Renal cortical epithelial cell (primary cell): ENCODE measurements around the gene RALGPS1. TPM values are rescaled to one million over a fixed set of nuclear protein-coding genes. Genes with fewer than 3 reads are reported as not detected.

Experiments
- DNase-seq: peaks from one replicate; pipeline ENCODE4 v3.0.0-alpha.2; 2011; ENCODE audit warnings: low read depth
- total RNA-seq: library from RNA; depleted of rRNA; stranded (reverse); fragments of >200 nt; gene quantifications from 2 replicates; pipeline ENCODE4 v1.2.3, GENCODE V29; 2014

Gene RALGPS1
- total RNA-seq, 1 donor from 2014 or later = 5.4 TPM

- no peak for DNase-seq
Measured at GRCh38 chr9:127256324-127256723, 341.7 kb downstream of the RALGPS1 start.

DNA sequence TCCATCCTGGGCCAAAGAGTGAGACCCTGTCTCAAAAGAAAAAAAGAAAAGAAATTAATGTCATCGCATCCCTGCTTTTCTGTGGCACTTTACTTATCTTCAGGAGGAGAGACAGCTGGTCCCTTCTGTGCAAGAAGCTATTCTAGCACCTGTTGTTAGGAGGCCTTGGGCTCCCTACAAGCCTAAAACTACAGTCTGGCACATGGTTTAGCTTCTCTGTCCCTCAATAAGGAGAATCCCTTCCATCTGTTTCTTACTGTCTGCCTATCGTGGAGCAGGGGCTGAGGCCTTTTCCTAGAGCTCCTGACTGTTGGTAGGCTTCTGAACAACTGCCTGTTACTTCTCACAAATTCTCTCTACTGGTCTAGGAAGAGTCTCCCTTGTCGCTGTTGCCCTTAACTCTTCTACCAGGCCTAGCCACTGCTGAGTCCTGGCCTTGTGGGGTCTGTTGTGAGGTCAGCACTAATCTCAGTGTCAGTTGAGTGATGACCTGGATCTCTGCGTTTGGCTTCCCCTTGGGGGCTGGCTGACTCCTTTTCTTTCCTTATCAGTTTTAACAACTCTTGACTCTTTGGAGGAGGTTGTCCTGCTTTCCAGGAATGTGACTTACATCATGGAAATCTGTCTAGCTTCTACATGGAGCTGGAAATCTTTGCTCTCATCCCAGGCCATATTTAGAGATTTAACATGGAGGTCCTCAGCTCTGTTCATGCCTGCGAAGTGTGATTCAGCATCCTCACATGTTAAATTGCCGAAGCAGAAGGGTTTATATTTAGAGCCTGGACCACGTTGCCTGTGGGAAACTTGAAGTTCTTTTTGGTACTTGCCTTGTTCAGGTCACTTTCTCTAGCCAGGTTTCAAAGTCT is 344.3 kb downstream of the RALGPS1 start:
- no peak for DNase-seq

DNA sequence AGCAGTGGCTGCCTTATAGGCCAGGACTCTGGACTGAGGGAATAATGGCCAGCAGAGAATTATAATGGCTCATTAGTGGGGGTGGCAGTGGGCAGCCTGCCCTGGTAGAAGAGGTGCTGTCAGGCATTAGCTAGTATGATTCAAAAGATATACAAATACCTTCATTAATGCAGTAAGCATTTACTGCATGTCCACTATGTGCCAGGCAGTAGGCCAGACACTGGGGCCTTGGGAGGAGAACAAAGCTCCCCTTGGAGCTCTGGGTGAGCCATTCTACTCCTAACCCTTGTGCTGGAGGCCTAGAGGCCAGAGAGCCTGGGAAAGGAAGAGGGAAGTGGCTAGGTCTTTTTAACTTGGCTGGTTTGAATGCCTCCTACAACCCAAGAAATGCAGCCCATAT is 348.0 kb downstream of the RALGPS1 start:
- DNase-seq = peak; percentile 5

DNA sequence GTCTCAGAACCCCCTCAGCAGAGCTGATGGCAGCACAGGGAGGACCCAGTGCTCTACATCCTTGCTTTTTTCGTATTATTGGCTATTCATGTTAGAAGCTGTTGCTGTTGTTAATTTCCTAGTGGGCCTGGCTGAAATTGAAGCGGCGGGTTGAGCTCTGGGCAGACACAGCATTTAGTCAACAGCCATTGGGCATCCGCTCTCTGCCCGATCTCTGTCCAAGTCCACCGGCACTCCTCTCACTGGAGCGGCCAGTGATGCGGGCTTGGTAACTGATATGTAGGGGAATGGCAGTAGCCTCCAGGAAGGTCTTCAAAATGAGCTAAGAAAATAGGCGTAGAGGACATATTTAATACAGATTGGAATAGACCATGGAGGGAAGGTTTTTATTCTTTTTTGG is 348.7 kb downstream of the RALGPS1 start:
- no peak for DNase-seq

GRCh38 chr9:127263664-127264063 is 349.1 kb downstream of the RALGPS1 start:
- DNase-seq = no peak

DNA sequence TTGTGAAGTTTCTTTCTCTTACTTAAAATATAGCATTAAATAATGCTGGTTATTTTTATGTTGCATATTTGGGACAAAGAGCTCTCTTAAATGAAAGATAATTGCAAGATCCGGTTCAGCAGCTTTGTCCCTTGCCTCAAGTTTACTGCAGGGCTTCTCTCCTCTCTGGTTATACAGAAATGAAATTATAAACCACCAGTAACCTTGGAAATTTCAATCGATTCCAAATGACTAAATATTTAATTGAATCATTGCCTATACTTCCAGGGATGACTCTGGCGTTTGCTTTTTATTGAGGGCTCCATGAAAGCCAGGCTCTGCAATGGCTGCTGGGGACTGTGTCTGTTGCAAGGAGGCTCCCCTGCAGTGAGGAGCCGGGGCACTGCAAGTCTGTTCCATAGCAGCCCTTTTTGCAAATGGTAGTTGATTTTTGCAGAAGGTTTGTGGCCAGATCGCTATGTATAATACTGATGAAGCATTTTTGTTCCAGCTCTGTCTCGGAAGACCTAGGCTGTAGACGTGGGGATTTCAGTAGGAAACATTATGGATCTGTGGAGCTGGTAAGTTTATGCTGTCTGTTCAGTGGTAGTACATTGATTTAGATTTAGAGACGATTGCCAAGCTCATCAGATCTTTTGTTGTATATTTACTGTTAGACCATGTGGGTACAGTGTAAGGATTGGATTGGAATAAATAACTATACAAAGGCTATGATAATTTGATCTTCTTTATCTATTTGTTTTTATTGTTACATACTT is 350.1 kb downstream of the RALGPS1 start, which contains the start of gene GARNL3:
Gene GARNL3, plus strand, starts transcription at position 313 of the 758 bp plus-strand sequence. Its CDS starts 104 bp downstream, at position 417.
- DNase-seq = no peak

- no peak for DNase-seq
Measured at GRCh38 chr9:127267793-127268525, 353.4 kb downstream of the RALGPS1 start.

DNA sequence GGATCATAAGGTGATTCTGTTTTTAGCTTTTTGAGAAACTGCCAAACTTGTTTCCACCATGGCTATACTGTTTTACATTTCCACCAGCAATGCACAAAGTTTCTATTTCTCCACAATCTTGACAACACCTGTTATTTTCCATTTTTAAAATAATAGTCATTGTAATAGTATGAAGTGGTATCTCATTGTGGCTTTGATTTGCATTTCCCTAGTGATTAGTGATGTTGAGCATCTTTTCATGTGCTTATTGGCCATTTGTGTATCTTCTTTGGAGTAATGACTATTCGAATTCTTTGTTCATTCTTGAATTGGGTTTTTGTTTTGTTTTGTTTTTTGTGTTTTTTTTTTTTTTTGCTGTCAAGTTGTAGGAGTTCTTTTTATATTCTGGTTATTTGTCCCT is 354.9 kb downstream of the RALGPS1 start:
- no peak for DNase-seq

Other genes with a start within 250 kb of the RALGPS1 start
- 12.7 and 16.6 TPM in 2 replicates for gene ZBTB43, start 109.7 kb upstream of the RALGPS1 start, total RNA-seq
- 9.0 and 19.5 TPM in 2 replicates for gene ZBTB34, start 54.1 kb upstream of the RALGPS1 start, total RNA-seq
- gene ANGPTL2, start 207.9 kb downstream of the RALGPS1 start, total RNA-seq = 0.17 and 1.7 TPM in 2 replicates